ENCODE data around the gene PHLDA3.

Gene PHLDA3

DNA sequence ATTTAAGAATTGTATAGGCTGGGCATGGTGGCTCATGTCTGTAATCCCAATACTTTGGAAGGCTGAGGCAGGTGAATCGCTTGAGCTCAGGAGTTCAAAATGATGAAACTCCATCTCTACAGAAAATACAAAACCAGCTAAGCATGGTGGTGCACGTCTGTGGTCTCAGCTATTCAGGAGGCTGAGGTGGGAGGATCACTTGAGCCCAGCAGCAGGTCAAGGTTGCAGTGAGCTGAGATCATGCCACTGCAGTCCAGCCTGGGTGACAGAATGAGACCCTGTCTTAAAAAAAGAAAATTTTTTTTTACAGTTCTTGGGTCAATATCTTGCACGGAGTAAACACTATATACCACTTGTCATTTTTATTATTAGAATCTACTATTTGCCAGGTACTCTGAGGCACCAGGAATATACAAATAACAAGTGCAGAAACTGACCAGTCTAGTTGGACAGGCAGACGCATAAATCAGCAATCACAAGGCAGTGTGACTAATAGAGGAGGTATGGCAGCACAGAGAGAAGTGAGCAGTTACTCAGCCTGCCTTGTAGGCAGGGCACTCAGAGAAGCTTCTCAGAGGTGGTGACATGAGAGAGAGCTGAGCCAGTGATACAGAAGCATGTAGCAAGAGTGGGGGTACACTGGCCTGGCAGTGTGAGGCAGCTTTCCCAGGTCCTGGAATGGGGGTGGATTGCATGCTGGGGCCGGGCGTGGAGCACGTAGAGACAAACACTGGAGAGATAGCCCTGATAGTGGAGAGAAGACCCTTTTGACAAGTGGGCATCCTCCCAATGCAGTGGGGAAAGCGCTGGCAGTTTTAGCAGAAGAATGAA is 8.0 kb downstream of the PHLDA3 start:
- 83 to 85% methylated on average over 4 to 6 of the region's 8 CpGs for WGBS, 2 experiments (ENCODE audit: insufficient coverage in 2 of 2)
- no peaks in the 10 kb centered on the region for H3K9me3 ChIP-seq (ENCODE audit: control insufficient read depth, low read length)
- peak overlapping the region; percentile 95 for H3K27ac ChIP-seq (ENCODE audit: low read depth, low read length, severe bottlenecking)
- H3K4me1 ChIP-seq (ENCODE audit: control insufficient read depth, insufficient read depth, low read length, poor library complexity, severe bottlenecking) = peaks cover 54% of the 10 kb centered on the region
- no peak overlapping the region for H3K4me3 ChIP-seq (ENCODE audit: extremely low read depth, insufficient read depth, low read length, poor library complexity, severe bottlenecking)
- peaks cover 21% of the 10 kb centered on the region for H3K36me3 ChIP-seq (ENCODE audit: control insufficient read depth, insufficient read depth, low read length)

- no peak overlapping the region for H3K4me3 ChIP-seq (ENCODE audit: extremely low read depth, insufficient read depth, low read length, poor library complexity, severe bottlenecking)
- no peaks in the 10 kb centered on the region for H3K9me3 ChIP-seq (ENCODE audit: control insufficient read depth, low read length)
- peaks cover 9% of the 10 kb centered on the region for H3K36me3 ChIP-seq (ENCODE audit: control insufficient read depth, insufficient read depth, low read length)
- whole genome bisulfite sequencing, 2 experiments (ENCODE audit: insufficient coverage in 2 of 2) = 92 to 100% methylated on average over 4 to 5 of the region's 5 CpGs
- peaks cover 54% of the 10 kb centered on the region for H3K4me1 ChIP-seq (ENCODE audit: control insufficient read depth, insufficient read depth, low read length, poor library complexity, severe bottlenecking)
- no peak overlapping the region for H3K27ac ChIP-seq (ENCODE audit: low read depth, low read length, severe bottlenecking)
Measured at GRCh38 chr1:201459775-201460174, 9.2 kb downstream of the PHLDA3 start.

DNA sequence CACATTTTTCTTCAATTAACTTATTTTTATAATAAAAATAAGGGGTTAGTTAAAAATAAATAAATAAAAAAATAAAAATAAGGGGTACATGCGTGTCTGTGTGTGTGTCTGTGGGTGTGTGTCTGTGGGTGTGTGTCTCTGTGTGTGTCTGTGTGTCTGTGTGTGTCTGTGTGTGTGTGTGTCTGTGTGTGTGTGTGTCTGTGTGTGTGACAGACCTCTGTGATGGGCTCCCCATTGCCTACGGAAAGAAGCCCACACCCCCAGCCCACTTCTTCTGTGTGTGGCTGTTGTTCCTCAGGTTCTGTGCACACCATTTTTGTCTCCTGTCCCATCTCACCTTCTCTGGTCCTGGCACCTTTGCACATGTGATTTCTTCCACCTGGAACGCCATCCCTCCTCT is 9.9 kb downstream of the PHLDA3 start:
- Histone ChIP-seq H3K4me1 (ENCODE audit: control insufficient read depth, insufficient read depth, low read length, poor library complexity, severe bottlenecking) (peaks cover 55% of the 10 kb centered on the region), H3K27ac (ENCODE audit: low read depth, low read length, severe bottlenecking) (no peak overlapping the region), H3K4me3 (ENCODE audit: extremely low read depth, insufficient read depth, low read length, poor library complexity, severe bottlenecking) (no peak overlapping the region), H3K9me3 (ENCODE audit: control insufficient read depth, low read length) (no peaks in the 10 kb centered on the region), H3K36me3 (ENCODE audit: control insufficient read depth, insufficient read depth, low read length) (peaks cover 2% of the 10 kb centered on the region)
- WGBS, 2 experiments (ENCODE audit: insufficient coverage in 2 of 2) = 94 to 100% methylated on average over 1 to 2 of the region's 3 CpGs

DNA sequence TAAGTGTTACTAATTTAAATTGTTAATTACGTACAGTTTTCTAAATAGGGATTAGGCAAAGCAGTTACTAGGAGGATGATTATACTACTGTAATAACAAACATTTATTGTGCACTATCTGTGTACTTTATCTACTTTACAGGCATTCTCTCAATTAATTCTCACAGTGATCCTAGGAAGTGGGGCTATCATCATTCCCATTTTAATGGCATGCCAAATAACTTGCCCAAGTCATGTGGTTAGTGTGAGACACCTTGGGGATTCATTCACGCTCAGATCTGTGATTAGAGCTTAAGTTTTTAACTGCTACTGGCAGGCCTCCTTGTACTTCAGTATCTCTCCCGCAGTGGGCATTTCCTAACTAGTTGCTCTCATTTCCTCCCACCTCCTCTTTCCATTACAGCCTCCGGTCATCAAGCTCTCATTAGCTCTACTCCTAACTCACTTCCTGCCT is 11.5 kb downstream of the PHLDA3 start:
- Histone ChIP-seq H3K4me1 (ENCODE audit: control insufficient read depth, insufficient read depth, low read length, poor library complexity, severe bottlenecking) (peaks cover 57% of the 10 kb centered on the region), H3K27ac (ENCODE audit: low read depth, low read length, severe bottlenecking) (peak overlapping the region; percentile 99)

DNA sequence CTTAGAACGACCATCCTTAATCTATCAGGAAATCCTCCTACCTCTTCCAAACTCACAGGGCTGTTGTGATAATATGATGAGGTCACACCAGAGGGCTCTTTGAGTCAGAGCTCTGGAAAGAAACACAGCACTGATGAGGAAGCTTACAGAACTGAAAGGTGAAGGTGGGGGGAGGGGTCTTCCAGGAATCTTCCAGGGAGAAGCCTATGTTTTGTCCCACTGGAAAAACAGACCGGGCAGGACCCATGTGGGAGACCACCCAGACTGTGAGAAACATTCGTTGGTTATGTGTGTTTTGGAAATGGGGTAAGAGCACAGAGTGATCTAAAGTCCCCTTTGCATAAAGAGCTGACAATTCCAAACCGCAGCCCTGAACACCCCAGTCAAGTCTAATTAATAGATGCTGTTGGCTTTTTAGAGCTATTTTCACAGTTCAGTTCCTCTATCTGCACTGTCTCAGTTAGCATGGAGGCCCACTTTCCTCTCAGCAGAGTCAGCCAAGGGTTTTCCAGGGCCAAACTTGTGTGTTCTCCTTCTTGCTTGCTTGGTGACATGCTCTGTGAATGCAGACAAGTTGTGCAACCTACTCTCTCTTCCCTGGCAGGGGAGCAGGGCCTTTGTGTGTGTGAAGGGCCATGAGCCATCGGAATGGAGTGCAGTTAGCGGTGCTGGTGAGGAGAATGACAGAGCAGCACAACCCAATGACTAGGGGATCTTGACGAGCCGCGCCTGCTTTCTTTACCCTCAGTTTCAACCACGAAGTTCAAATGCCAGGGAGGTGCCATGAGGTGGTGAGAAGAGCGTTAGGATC is 12.3 kb downstream of the PHLDA3 start:
- Histone ChIP-seq H3K27ac (ENCODE audit: low read depth, low read length, severe bottlenecking) (peak overlapping the region; percentile 99), H3K4me3 (ENCODE audit: extremely low read depth, insufficient read depth, low read length, poor library complexity, severe bottlenecking) (no peak overlapping the region), H3K4me1 (ENCODE audit: control insufficient read depth, insufficient read depth, low read length, poor library complexity, severe bottlenecking) (peaks cover 55% of the 10 kb centered on the region), H3K9me3 (ENCODE audit: control insufficient read depth, low read length) (no peaks in the 10 kb centered on the region), H3K36me3 (ENCODE audit: control insufficient read depth, insufficient read depth, low read length) (no peaks in the 10 kb centered on the region)
- WGBS, 2 experiments (ENCODE audit: insufficient coverage in 2 of 2) = 60 to 73% methylated on average over 8 of the region's 11 CpGs

More for the DNA sequence above, 11.5 kb downstream of the PHLDA3 start:
- WGBS, 2 experiments (ENCODE audit: insufficient coverage in 2 of 2) = 65 to 93% methylated on average over 3 of the region's 4 CpGs
- Histone ChIP-seq H3K36me3 (ENCODE audit: control insufficient read depth, insufficient read depth, low read length) (no peaks in the 10 kb centered on the region), H3K4me3 (ENCODE audit: extremely low read depth, insufficient read depth, low read length, poor library complexity, severe bottlenecking) (no peak overlapping the region), H3K9me3 (ENCODE audit: control insufficient read depth, low read length) (no peaks in the 10 kb centered on the region)

GRCh38 chr1:201455098-201455497 is 13.9 kb downstream of the PHLDA3 start:
- H3K4me1 ChIP-seq (ENCODE audit: control insufficient read depth, insufficient read depth, low read length, poor library complexity, severe bottlenecking) = peaks cover 52% of the 10 kb centered on the region
- no peaks in the 10 kb centered on the region for H3K36me3 ChIP-seq (ENCODE audit: control insufficient read depth, insufficient read depth, low read length)
- H3K27ac ChIP-seq (ENCODE audit: low read depth, low read length, severe bottlenecking) = no peak overlapping the region
- no peak overlapping the region for H3K4me3 ChIP-seq (ENCODE audit: extremely low read depth, insufficient read depth, low read length, poor library complexity, severe bottlenecking)
- no peaks in the 10 kb centered on the region for H3K9me3 ChIP-seq (ENCODE audit: control insufficient read depth, low read length)
- 69 to 84% methylated on average over 5 to 6 of the region's 6 CpGs for WGBS, 2 experiments (ENCODE audit: insufficient coverage in 2 of 2)

DNA sequence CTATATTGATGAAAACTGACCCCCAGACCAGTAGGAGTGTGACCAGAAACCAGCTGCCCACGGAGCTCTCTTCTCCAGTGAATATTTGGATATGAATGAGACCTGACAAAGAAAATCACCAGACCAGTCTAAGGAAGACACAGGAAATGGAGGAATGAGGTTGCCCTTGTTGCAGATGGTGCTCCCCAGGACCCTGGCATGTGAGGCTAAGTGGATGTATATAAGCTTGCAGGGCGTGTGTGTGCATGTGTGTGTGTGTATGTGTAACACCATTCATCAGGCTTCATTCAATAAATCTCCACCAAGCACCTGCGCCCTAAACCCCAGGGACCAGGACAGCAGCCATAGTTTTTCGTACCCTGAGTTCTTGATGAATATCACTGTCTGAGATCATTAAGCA is 14.4 kb downstream of the PHLDA3 start:
- 86 to 90% methylated on average over 1 to 2 of the region's 4 CpGs for WGBS, 2 experiments (ENCODE audit: insufficient coverage in 2 of 2)
- H3K36me3 ChIP-seq (ENCODE audit: control insufficient read depth, insufficient read depth, low read length) = no peaks in the 10 kb centered on the region
- H3K27ac ChIP-seq (ENCODE audit: low read depth, low read length, severe bottlenecking) = no peak overlapping the region
- no peak overlapping the region for H3K4me3 ChIP-seq (ENCODE audit: extremely low read depth, insufficient read depth, low read length, poor library complexity, severe bottlenecking)
- no peaks in the 10 kb centered on the region for H3K9me3 ChIP-seq (ENCODE audit: control insufficient read depth, low read length)
- peaks cover 51% of the 10 kb centered on the region for H3K4me1 ChIP-seq (ENCODE audit: control insufficient read depth, insufficient read depth, low read length, poor library complexity, severe bottlenecking)

- peaks cover 59% of the 10 kb centered on the region for H3K4me1 ChIP-seq (ENCODE audit: control insufficient read depth, insufficient read depth, low read length, poor library complexity, severe bottlenecking)
- 50 to 72% methylated on average over 2 to 3 of the region's 4 CpGs for WGBS, 2 experiments (ENCODE audit: insufficient coverage in 2 of 2)
- H3K27ac ChIP-seq (ENCODE audit: low read depth, low read length, severe bottlenecking) = no peak overlapping the region
- H3K4me3 ChIP-seq (ENCODE audit: extremely low read depth, insufficient read depth, low read length, poor library complexity, severe bottlenecking) = no peak overlapping the region
- no peaks in the 10 kb centered on the region for H3K36me3 ChIP-seq (ENCODE audit: control insufficient read depth, insufficient read depth, low read length)
- no peaks in the 10 kb centered on the region for H3K9me3 ChIP-seq (ENCODE audit: control insufficient read depth, low read length)
Measured at GRCh38 chr1:201452866-201453265, 16.1 kb downstream of the PHLDA3 start.

DNA sequence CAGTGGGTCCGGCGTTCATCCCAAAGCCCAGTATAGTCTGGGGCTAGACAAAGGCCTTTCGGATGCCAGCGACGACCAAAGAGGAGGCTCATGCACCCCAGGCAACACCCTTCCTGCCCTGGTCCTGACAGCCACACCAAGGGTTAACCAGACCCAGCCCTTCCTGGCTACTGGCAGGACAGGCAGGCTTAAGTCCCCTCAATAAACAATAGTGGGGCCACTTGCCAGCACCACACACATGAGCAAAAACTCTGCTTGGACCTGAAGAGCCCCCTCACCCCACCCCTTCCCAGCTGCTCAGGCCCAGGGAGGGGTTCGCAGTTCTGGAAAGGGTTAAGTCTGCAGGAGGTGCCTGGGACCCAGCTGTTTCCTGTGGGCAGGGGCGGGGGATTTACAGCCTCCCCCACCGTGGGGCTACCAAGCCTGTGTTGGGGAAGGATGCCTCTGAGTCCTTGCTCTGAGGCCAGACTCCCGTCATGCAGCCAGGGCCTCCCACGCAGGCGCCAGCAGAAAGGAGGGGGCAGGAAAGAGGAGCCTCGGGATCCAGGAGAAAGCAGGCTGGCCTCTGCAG is 18.2 kb downstream of the PHLDA3 start:
- peak overlapping the region; percentile 65 for H3K27ac ChIP-seq (ENCODE audit: low read depth, low read length, severe bottlenecking)
- peaks cover 39% of the 10 kb centered on the region for H3K4me1 ChIP-seq (ENCODE audit: control insufficient read depth, insufficient read depth, low read length, poor library complexity, severe bottlenecking)
- WGBS, 2 experiments (ENCODE audit: insufficient coverage in 2 of 2) = 42 to 45% methylated on average over 9 to 10 of the region's 12 CpGs
- no peak overlapping the region for H3K4me3 ChIP-seq (ENCODE audit: extremely low read depth, insufficient read depth, low read length, poor library complexity, severe bottlenecking)
- no peaks in the 10 kb centered on the region for H3K36me3 ChIP-seq (ENCODE audit: control insufficient read depth, insufficient read depth, low read length)
- H3K9me3 ChIP-seq (ENCODE audit: control insufficient read depth, low read length) = no peaks in the 10 kb centered on the region

- H3K4me3 ChIP-seq (ENCODE audit: extremely low read depth, insufficient read depth, low read length, poor library complexity, severe bottlenecking) = no peak overlapping the region
- no peaks in the 10 kb centered on the region for H3K9me3 ChIP-seq (ENCODE audit: control insufficient read depth, low read length)
- peak overlapping the region; percentile 24 for H3K27ac ChIP-seq (ENCODE audit: low read depth, low read length, severe bottlenecking)
- H3K4me1 ChIP-seq (ENCODE audit: control insufficient read depth, insufficient read depth, low read length, poor library complexity, severe bottlenecking) = peaks cover 33% of the 10 kb centered on the region
- WGBS, 2 experiments (ENCODE audit: insufficient coverage in 2 of 2) = 20 to 82% methylated on average over 1 to 2 of the region's 5 CpGs
- no peaks in the 10 kb centered on the region for H3K36me3 ChIP-seq (ENCODE audit: control insufficient read depth, insufficient read depth, low read length)
Measured at GRCh38 chr1:201448990-201449389, 20.0 kb downstream of the PHLDA3 start.
